HG02973 (cell line): ENCODE data around the gene NUP133.

ENCODE experiments used
- ATAC-seq: cut with Tn5 transposase; IDR thresholded peaks from one replicate; pipeline ENCODE4 v1.9.1; 2021; ENCODE audit warnings: moderate library complexity; ENCODE audit not compliant: unreplicated experiment

Gene NUP133

GRCh38 chr1:229452956-229453801, 55.0 kb downstream of the NUP133 start:
- ATAC-seq, result no peak

GRCh38 chr1:229448845-229449244, 59.3 kb downstream of the NUP133 start:
- ATAC-seq, result no peak

GRCh38 chr1:229448354-229448753, 59.8 kb downstream of the NUP133 start:
- ATAC-seq, result no peak

- ATAC-seq, result no peak
These were observed 60.3 kb downstream of the NUP133 start for GRCh38 chr1:229447809-229448252.

- no peak for ATAC-seq
These were observed 62.3 kb downstream of the NUP133 start for GRCh38 chr1:229445828-229446227.

- peak; percentile 96 for ATAC-seq
These were observed 67.1 kb downstream of the NUP133 start for GRCh38 chr1:229440851-229441537.

GRCh38 chr1:229438021-229438420, 70.1 kb downstream of the NUP133 start:
- ATAC-seq, result no peak

GRCh38 chr1:229437443-229437842, 70.7 kb downstream of the NUP133 start:
- no peak for ATAC-seq

- no peak for ATAC-seq
These were observed 71.9 kb downstream of the NUP133 start for GRCh38 chr1:229436201-229436600.

- no peak for ATAC-seq
These were observed 73.5 kb downstream of the NUP133 start for GRCh38 chr1:229434641-229435051.

- no peak for ATAC-seq
These were observed 74.0 kb downstream of the NUP133 start, which contains the start of gene ACTA1 for GRCh38 chr1:229434005-229434640. Gene ACTA1 (minus strand): TSS chr1:229434094. CDS start chr1:229433115, 979 bp downstream.

GRCh38 chr1:229433364-229434004, 74.7 kb downstream of the NUP133 start:
- ATAC-seq, result no peak

GRCh38 chr1:229432905-229433304, 75.2 kb downstream of the NUP133 start:
- no peak for ATAC-seq

GRCh38 chr1:229432116-229432461, 76.1 kb downstream of the NUP133 start:
- no peak for ATAC-seq

GRCh38 chr1:229431284-229432115, 76.6 kb downstream of the NUP133 start:
- no peak for ATAC-seq

- ATAC-seq, result no peak
These were observed 77.3 kb downstream of the NUP133 start for GRCh38 chr1:229430761-229431283.

GRCh38 chr1:229428256-229428655, 79.9 kb downstream of the NUP133 start:
- no peak for ATAC-seq

GRCh38 chr1:229427572-229427971, 80.6 kb downstream of the NUP133 start:
- ATAC-seq, result no peak

GRCh38 chr1:229425564-229426159, 82.5 kb downstream of the NUP133 start:
- ATAC-seq, result no peak

GRCh38 chr1:229420765-229421164, 87.4 kb downstream of the NUP133 start:
- ATAC-seq, result no peak
